ENCODE results near the gene LNPK.

- TF ChIP-seq, protein P1, sequence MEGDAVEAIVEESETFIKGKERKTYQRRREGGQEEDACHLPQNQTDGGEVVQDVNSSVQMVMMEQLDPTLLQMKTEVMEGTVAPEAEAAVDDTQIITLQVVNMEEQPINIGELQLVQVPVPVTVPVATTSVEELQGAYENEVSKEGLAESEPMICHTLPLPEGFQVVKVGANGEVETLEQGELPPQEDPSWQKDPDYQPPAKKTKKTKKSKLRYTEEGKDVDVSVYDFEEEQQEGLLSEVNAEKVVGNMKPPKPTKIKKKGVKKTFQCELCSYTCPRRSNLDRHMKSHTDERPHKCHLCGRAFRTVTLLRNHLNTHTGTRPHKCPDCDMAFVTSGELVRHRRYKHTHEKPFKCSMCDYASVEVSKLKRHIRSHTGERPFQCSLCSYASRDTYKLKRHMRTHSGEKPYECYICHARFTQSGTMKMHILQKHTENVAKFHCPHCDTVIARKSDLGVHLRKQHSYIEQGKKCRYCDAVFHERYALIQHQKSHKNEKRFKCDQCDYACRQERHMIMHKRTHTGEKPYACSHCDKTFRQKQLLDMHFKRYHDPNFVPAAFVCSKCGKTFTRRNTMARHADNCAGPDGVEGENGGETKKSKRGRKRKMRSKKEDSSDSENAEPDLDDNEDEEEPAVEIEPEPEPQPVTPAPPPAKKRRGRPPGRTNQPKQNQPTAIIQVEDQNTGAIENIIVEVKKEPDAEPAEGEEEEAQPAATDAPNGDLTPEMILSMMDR (IDR thresholded peaks at IDR 0.05): no peak
- TF ChIP-seq POLR2A (IDR thresholded peaks at IDR 0.05): no peak
Observed at GRCh38 chr2:175941699-175942098, 60.4 kb downstream of the LNPK start.
